Kidney epithelial cell (primary cell): ENCODE data around the gene C4A. TPM values are rescaled to one million over a fixed set of nuclear protein-coding genes. Genes with fewer than 3 reads are reported as not detected.
"Not testable (repeated sequence)": the region's sequence is repeated elsewhere in the genome, so short reads cannot be mapped to it uniquely, and the experiment has no call there.

ENCODE experiments used
- DNase-seq: peaks from one replicate; pipeline ENCODE4 v3.0.0-alpha.2; 2010; ENCODE audit warnings: low read depth
- H3K27me3 ChIP-seq: 2 replicates; pipeline ENCODE4 v1.6.0; 2011; ENCODE audit warnings: low read length; ENCODE audit not compliant: control insufficient read depth, insufficient read depth
- H3K36me3 ChIP-seq: 2 replicates; pipeline ENCODE4 v1.5.1; 2011; ENCODE audit warnings: low read length; ENCODE audit not compliant: control insufficient read depth, insufficient read depth
- H3K4me3 ChIP-seq: 2 replicates; pipeline ENCODE4 v1.5.1; 2011; ENCODE audit warnings: low read depth, mild to moderate bottlenecking, control low read depth, low read length
- total RNA-seq: library from RNA; depleted of rRNA; stranded (reverse); fragments of >200 nt; gene quantifications from 2 replicates; pipeline ENCODE4 v1.2.3, GENCODE V29; 2015
- TF ChIP-seq, protein P1 (sequence below): IDR thresholded peaks from 2 replicates; pipeline ENCODE4 v1.5.1; 2011; ENCODE audit warnings: mild to moderate bottlenecking, moderate library complexity, low read length, control low read depth, inconsistent platforms; ENCODE audit not compliant: insufficient read depth, poor library complexity, severe bottlenecking

Gene C4A
- total RNA-seq, 1 donor from 2014 or later, result 3.2 TPM

DNA sequence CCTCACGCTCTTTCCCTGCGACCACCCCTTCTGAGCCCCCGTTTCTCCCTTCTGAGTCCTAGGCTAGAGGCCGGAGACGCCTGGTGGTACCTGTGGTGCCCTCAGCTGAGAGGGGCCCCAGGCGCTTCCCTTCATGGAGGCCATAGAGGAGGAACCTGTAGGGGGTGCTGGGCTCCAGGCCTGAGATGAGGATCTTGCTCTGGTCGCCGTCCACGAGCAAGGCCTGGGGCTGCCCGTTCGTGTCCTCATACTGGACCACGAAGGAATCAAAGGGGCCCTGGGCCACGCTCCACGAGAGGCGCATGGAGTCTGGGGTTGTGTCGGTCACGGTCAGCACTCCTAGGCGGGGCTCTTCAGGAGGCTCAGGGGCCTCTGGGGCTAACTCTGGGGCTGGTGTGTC is 63.1 kb downstream of the C4A start:
- not testable (repeated sequence) for H3K36me3 ChIP-seq, H3K4me3 ChIP-seq, DNase-seq
- H3K27me3 ChIP-seq, result peaks cover 30% of the 10 kb centered on the region

- H3K36me3 ChIP-seq, result no peaks in the 10 kb centered on the region
- TF ChIP-seq, protein P1, sequence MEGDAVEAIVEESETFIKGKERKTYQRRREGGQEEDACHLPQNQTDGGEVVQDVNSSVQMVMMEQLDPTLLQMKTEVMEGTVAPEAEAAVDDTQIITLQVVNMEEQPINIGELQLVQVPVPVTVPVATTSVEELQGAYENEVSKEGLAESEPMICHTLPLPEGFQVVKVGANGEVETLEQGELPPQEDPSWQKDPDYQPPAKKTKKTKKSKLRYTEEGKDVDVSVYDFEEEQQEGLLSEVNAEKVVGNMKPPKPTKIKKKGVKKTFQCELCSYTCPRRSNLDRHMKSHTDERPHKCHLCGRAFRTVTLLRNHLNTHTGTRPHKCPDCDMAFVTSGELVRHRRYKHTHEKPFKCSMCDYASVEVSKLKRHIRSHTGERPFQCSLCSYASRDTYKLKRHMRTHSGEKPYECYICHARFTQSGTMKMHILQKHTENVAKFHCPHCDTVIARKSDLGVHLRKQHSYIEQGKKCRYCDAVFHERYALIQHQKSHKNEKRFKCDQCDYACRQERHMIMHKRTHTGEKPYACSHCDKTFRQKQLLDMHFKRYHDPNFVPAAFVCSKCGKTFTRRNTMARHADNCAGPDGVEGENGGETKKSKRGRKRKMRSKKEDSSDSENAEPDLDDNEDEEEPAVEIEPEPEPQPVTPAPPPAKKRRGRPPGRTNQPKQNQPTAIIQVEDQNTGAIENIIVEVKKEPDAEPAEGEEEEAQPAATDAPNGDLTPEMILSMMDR, result no peak
- no peak overlapping the region for H3K4me3 ChIP-seq
- peaks cover 35% of the 10 kb centered on the region for H3K27me3 ChIP-seq
- no peak for DNase-seq
Measured at GRCh38 chr6:32045811-32046449, 64.1 kb downstream of the C4A start.

- H3K4me3 ChIP-seq, result no peak overlapping the region
- TF ChIP-seq, protein P1, result no peak
- no peak for DNase-seq
- H3K27me3 ChIP-seq, result peaks cover 38% of the 10 kb centered on the region
- no peaks in the 10 kb centered on the region for H3K36me3 ChIP-seq
Measured at GRCh38 chr6:32046450-32047083, 64.7 kb downstream of the C4A start.

GRCh38 chr6:32047084-32047478 is 65.2 kb downstream of the C4A start:
- H3K27me3 ChIP-seq, result peaks cover 38% of the 10 kb centered on the region

DNA sequence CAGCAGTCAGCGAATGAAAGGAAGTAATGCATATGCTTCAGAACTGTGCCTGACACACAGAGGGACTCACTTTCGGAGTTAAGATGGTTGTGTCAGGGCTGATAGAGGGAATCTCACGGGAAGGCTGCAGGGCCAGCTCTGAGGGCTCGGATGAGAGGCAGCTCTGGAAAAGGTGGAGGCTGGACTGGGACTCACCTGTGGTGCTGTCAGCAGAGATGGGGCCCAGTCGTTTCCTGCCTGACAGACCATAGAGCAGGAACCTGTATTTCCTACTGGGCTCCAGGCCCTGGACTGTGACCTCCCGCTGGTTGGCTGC is 65.6 kb downstream of the C4A start:
- H3K4me3 ChIP-seq, result no peak overlapping the region
- no peak for DNase-seq
- peaks cover 39% of the 10 kb centered on the region for H3K27me3 ChIP-seq

More at GRCh38 chr6:32047084-32047478, 65.2 kb downstream of the C4A start:
- TF ChIP-seq, protein P1, result no peak
- DNase-seq, result no peak
- Histone ChIP-seq H3K36me3 (no peaks in the 10 kb centered on the region), H3K4me3 (no peak overlapping the region)

More for the DNA sequence above, 65.6 kb downstream of the C4A start:
- H3K36me3 ChIP-seq, result no peaks in the 10 kb centered on the region
- TF ChIP-seq, protein P1, result no peak
